ENCODE data around the gene OLFM2. TPM values are rescaled to one million over a fixed set of nuclear protein-coding genes. Genes with fewer than 3 reads are reported as not detected.

The OLFM2 gene
- total and polyA plus RNA-seq, 9 donors, result 3.9 to 19.3 (median 13.0) TPM

- intact Hi-C loops (cut with DNase I), result no loop called here
- H3K27me3 ChIP-seq, result no peaks in the 10 kb centered on the region
- 60 to 72% (median 63%) methylated on average over 6 of the region's 6 CpGs for WGBS, 3 donors
- TF ChIP-seq CTCF (IDR thresholded peaks at IDR 0.05) (no peak), POLR2A (IDR thresholded peaks at IDR 0.05) (no peak), EP300 (IDR thresholded peaks at IDR 0.05) (no peak)
- H3K9me3 ChIP-seq, result no peaks in the 10 kb centered on the region
- no peak overlapping the region for H3K27ac ChIP-seq
- no peak overlapping the region for H3K4me3 ChIP-seq
- DNase-seq, result no peak
- H3K4me1 ChIP-seq (ENCODE audit: insufficient read depth), result peaks cover 3% of the 10 kb centered on the region
- H3K36me3 ChIP-seq, result no peaks in the 10 kb centered on the region
Measured at GRCh38 chr19:9911524-9912185, 24.7 kb downstream of the OLFM2 start.

GRCh38 chr19:9910625-9911024 is 25.7 kb downstream of the OLFM2 start:
- H3K4me3 ChIP-seq, result no peak overlapping the region
- no peak for TF ChIP-seq CTCF (IDR thresholded peaks at IDR 0.05)
- no peak for TF ChIP-seq POLR2A (IDR thresholded peaks at IDR 0.05)
- TF ChIP-seq EP300 (IDR thresholded peaks at IDR 0.05), result no peak
- no peaks in the 10 kb centered on the region for H3K9me3 ChIP-seq
- intact Hi-C loops (cut with DNase I), result no loop called here
- peaks cover 3% of the 10 kb centered on the region for H3K4me1 ChIP-seq (ENCODE audit: insufficient read depth)
- no peaks in the 10 kb centered on the region for H3K27me3 ChIP-seq
- H3K36me3 ChIP-seq, result no peaks in the 10 kb centered on the region
- 42 to 93% (median 93%) methylated on average over 1 of the region's 1 CpG for WGBS, 3 donors
- no peak for DNase-seq
- H3K27ac ChIP-seq, result no peak overlapping the region

DNA sequence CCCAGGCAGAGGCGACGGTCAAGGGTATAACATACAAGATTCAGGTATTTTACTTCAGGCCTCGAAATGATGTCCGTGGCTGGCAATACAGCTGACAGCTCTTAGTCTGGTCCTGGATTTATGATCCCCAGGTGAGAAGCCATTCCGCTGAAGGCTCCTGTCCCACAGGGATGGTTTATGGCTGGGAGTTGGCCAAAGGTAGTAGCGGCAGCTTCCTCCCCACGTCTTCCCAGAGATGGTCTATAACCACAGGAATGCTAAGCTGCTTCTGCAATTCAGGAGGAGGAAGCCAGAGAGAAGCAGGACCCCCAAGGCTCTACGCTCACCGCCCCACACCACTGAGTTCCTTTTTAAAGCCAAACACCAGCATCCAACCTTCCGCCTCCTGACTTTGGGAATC is 27.1 kb downstream of the OLFM2 start:
- TF ChIP-seq EP300 (IDR thresholded peaks at IDR 0.05) (no peak), CTCF (IDR thresholded peaks at IDR 0.05) (no peak), POLR2A (IDR thresholded peaks at IDR 0.05) (no peak)
- H3K36me3 ChIP-seq, result no peaks in the 10 kb centered on the region
- WGBS, 3 donors, result 55 to 61% (median 59%) methylated on average over 10 of the region's 10 CpGs
- no peak overlapping the region for H3K27ac ChIP-seq
- no peaks in the 10 kb centered on the region for H3K9me3 ChIP-seq
- peaks cover under 1% of the 10 kb centered on the region for H3K4me1 ChIP-seq (ENCODE audit: insufficient read depth)
- no peak overlapping the region for H3K4me3 ChIP-seq
- no peaks in the 10 kb centered on the region for H3K27me3 ChIP-seq
- no peak for DNase-seq
- intact Hi-C loops (cut with DNase I), result no loop called here

- no peaks in the 10 kb centered on the region for H3K9me3 ChIP-seq
- H3K36me3 ChIP-seq, result no peaks in the 10 kb centered on the region
- H3K4me3 ChIP-seq, result no peak overlapping the region
- TF ChIP-seq POLR2A (IDR thresholded peaks at IDR 0.05), result no peak
- no peak for TF ChIP-seq EP300 (IDR thresholded peaks at IDR 0.05)
- TF ChIP-seq CTCF (IDR thresholded peaks at IDR 0.05), result no peak
- intact Hi-C loops (cut with DNase I), result no loop called here
- no peaks in the 10 kb centered on the region for H3K4me1 ChIP-seq (ENCODE audit: insufficient read depth)
- H3K27me3 ChIP-seq, result no peaks in the 10 kb centered on the region
- no peak for DNase-seq
- WGBS, 3 donors, result 43 to 49% (median 44%) methylated on average over 16 of the region's 16 CpGs
- H3K27ac ChIP-seq, result no peak overlapping the region
Measured at GRCh38 chr19:9906475-9907087, 29.7 kb downstream of the OLFM2 start.

Measured in ovary (tissue), 9 donors.